A549 (cell line): ENCODE data around the gene DET1.

Experiments used
- HEYL ChIP-seq: fragments of 250-450 bp; sonication (Bioruptor Pico); IDR thresholded peaks from 2 replicates; pipeline ENCODE4 v1.8.0; 2021; ENCODE audit warnings: mild to moderate bottlenecking, moderate library complexity
- POLR2A ChIP-seq: IDR thresholded peaks from 2 replicates; pipeline ENCODE4 v1.6.1; 2012; ENCODE audit warnings: mild to moderate bottlenecking, low read length
- ZC3H11A ChIP-seq: fragments of 450-650 bp; IDR thresholded peaks from 2 replicates; pipeline ENCODE4 v1.6.1; 2014; ENCODE audit warnings: antibody characterized with exemption, mild to moderate bottlenecking

- TF ChIP-seq ZC3H11A (no peak), HEYL (CRISPR knock-in tag) (no peak), POLR2A (no peak)
Measured at GRCh38 chr15:88479169-88479568, 67.3 kb downstream of the DET1 start.
